Measurements from ENCODE around the gene DCC. TPM values are rescaled to one million over a fixed set of nuclear protein-coding genes. Genes with fewer than 3 reads are reported as not detected.

The DCC gene
- total RNA-seq, 1 donor from 2014 or later: 0.24 TPM

DNA sequence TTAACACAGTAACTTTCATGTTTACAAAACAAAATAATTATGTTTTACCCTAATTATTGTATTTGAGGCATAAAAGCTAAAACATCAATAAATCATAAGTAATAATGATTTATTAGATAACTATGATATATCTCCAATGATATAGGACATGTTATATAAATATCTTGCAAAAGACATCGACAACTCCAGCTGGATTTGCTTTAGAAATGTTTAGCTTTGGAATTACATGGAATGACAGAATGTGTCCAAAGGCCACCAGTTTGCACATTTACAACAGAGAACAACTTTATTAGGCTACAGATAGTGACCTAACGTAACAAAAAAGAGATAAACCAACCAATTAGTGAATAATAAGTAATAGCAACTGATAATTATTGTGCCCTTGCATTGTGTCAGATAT, 475.7 kb downstream of the DCC start:
- H3K27ac Mint-ChIP-seq (ENCODE audit: unreplicated experiment): no peak overlapping the region
- TF ChIP-seq, protein P1, sequence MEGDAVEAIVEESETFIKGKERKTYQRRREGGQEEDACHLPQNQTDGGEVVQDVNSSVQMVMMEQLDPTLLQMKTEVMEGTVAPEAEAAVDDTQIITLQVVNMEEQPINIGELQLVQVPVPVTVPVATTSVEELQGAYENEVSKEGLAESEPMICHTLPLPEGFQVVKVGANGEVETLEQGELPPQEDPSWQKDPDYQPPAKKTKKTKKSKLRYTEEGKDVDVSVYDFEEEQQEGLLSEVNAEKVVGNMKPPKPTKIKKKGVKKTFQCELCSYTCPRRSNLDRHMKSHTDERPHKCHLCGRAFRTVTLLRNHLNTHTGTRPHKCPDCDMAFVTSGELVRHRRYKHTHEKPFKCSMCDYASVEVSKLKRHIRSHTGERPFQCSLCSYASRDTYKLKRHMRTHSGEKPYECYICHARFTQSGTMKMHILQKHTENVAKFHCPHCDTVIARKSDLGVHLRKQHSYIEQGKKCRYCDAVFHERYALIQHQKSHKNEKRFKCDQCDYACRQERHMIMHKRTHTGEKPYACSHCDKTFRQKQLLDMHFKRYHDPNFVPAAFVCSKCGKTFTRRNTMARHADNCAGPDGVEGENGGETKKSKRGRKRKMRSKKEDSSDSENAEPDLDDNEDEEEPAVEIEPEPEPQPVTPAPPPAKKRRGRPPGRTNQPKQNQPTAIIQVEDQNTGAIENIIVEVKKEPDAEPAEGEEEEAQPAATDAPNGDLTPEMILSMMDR (IDR thresholded peaks at IDR 0.05): no peak
- H3K4me1 Mint-ChIP-seq (ENCODE audit: unreplicated experiment): no peaks in the 10 kb centered on the region
- H3K4me3 Mint-ChIP-seq (ENCODE audit: unreplicated experiment): no peak overlapping the region
- no peaks in the 10 kb centered on the region for H3K36me3 Mint-ChIP-seq (ENCODE audit: unreplicated experiment)
- no peaks in the 10 kb centered on the region for H3K27me3 Mint-ChIP-seq (ENCODE audit: unreplicated experiment)
- no peak for DNase-seq (ENCODE audit: extremely low spot score, unreplicated experiment)
- peaks cover 18% of the 10 kb centered on the region for H3K9me3 Mint-ChIP-seq (ENCODE audit: unreplicated experiment)

DNA sequence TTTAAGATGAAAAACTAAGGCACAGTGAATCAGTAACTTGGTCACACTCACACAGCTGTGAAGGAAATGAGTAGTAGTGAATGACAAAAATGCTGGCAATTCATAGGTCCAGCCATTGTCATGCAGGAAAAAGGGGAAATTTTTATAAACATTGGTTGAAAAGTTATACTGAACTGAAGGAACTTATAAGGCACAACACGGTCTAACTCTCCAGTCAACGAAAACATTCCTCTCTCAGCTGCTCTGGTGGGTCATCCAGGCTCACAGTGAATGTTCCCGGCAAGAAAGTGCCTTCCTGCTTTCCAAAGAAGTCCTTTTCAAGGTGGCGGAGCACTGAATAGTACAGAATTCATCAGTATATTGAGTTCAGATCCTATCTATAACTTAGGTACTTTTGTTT, 476.1 kb downstream of the DCC start:
- H3K27me3 Mint-ChIP-seq (ENCODE audit: unreplicated experiment): no peaks in the 10 kb centered on the region
- no peak overlapping the region for H3K27ac Mint-ChIP-seq (ENCODE audit: unreplicated experiment)
- no peaks in the 10 kb centered on the region for H3K36me3 Mint-ChIP-seq (ENCODE audit: unreplicated experiment)
- no peak overlapping the region for H3K4me3 Mint-ChIP-seq (ENCODE audit: unreplicated experiment)
- no peak for DNase-seq (ENCODE audit: extremely low spot score, unreplicated experiment)
- no peaks in the 10 kb centered on the region for H3K4me1 Mint-ChIP-seq (ENCODE audit: unreplicated experiment)
- H3K9me3 Mint-ChIP-seq (ENCODE audit: unreplicated experiment): peaks cover 20% of the 10 kb centered on the region
- TF ChIP-seq, protein P1 (IDR thresholded peaks at IDR 0.05): no peak

DNA sequence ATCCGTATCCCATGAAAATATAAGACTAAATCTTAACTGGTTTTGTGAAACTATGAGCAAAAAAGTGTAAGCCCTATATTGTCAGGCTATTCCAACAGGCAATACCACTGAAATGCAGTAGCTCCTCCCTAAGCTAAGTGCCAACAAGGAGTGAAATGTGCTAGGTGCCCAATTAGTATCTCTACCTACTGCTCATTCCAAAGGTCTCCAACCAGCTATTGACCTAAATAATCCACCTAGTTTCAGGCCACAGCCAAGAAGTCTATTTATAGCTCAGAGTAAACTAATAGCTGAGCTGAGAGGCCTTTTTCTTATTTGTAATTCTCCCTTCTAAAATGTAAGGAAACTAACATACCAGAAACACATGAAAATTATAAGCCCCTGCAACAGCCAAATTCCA, 482.2 kb downstream of the DCC start:
- TF ChIP-seq, protein P1 (IDR thresholded peaks at IDR 0.05): no peak
- Mint-ChIP-seq H3K4me3 (ENCODE audit: unreplicated experiment) (no peak overlapping the region), H3K4me1 (ENCODE audit: unreplicated experiment) (no peaks in the 10 kb centered on the region), H3K36me3 (ENCODE audit: unreplicated experiment) (no peaks in the 10 kb centered on the region), H3K27me3 (ENCODE audit: unreplicated experiment) (no peaks in the 10 kb centered on the region), H3K9me3 (ENCODE audit: unreplicated experiment) (peaks cover 22% of the 10 kb centered on the region), H3K27ac (ENCODE audit: unreplicated experiment) (no peak overlapping the region)
- DNase-seq (ENCODE audit: extremely low spot score, unreplicated experiment): no peak

DNA sequence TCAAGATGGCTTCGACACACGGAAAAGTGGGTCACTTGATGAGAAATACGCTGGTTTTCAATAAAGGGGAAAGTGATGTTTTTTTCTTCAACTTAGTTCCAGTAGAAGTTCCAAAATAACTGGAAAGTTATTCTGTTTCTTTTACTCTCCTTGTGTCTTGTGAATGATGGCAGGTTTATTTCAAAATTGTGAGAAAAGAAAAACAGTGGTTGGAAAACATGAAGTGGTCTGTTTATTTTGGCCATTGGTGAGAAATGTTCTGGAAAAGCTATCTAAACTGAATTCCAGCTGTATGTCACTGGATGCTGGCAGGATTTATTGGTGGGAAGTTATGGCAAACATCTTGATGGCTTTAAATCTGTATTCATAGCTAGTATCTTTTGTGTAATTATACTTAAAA, 484.1 kb downstream of the DCC start:
- TF ChIP-seq, protein P1 (IDR thresholded peaks at IDR 0.05): no peak
- no peak for DNase-seq (ENCODE audit: extremely low spot score, unreplicated experiment)
- Mint-ChIP-seq H3K27me3 (ENCODE audit: unreplicated experiment) (no peaks in the 10 kb centered on the region), H3K27ac (ENCODE audit: unreplicated experiment) (no peak overlapping the region), H3K9me3 (ENCODE audit: unreplicated experiment) (peaks cover 15% of the 10 kb centered on the region), H3K4me1 (ENCODE audit: unreplicated experiment) (no peaks in the 10 kb centered on the region), H3K4me3 (ENCODE audit: unreplicated experiment) (no peak overlapping the region), H3K36me3 (ENCODE audit: unreplicated experiment) (no peaks in the 10 kb centered on the region)

DNA sequence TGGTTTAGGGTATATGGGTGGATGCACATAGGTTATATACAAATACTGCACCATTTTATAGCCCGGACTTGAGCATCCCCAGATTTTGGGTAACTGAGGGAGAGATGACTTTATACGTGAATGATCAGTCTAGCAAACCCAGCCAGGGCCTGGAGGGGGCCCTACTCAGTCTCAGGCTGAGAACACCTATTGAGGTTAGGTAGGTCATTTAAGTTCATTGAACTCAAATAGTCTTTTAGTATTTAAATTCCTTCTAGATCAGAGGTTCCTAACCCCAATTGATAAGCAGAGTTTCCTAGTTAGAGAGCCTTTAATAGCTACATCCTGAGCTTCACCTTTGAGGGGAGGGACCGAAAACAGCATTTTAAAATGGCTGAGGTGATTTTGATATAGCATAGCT, 487.0 kb downstream of the DCC start:
- Mint-ChIP-seq H3K27me3 (ENCODE audit: unreplicated experiment) (no peaks in the 10 kb centered on the region), H3K4me1 (ENCODE audit: unreplicated experiment) (no peaks in the 10 kb centered on the region), H3K4me3 (ENCODE audit: unreplicated experiment) (no peak overlapping the region), H3K36me3 (ENCODE audit: unreplicated experiment) (no peaks in the 10 kb centered on the region), H3K27ac (ENCODE audit: unreplicated experiment) (no peak overlapping the region), H3K9me3 (ENCODE audit: unreplicated experiment) (peaks cover 10% of the 10 kb centered on the region)
- TF ChIP-seq, protein P1 (IDR thresholded peaks at IDR 0.05): no peak
- no peak for DNase-seq (ENCODE audit: extremely low spot score, unreplicated experiment)
